Stimulated activated naive CD8-positive, alpha-beta T cell treated with anti-CD3 and anti-CD28 coated beads, Interleukin-15, amount 100 ng/mL, for 72 hours (primary cell): Measurements from ENCODE around the gene TERT.
"Not testable (repeated sequence)": the region's sequence is repeated elsewhere in the genome, so short reads cannot be mapped to it uniquely, and the experiment has no call there.

Experiments used
- ATAC-seq: fragments of 150-1000 bp; cut with Tn5 transposase; 2 replicates; pipeline ENCODE4 v1.10.0; 2021; ENCODE audit warnings: mild to moderate bottlenecking, moderate library complexity
- DNase-seq, 2 donors: peaks; one replicate each; pipeline ENCODE4 v3.0.0; 2021 to 2022
- H3K27ac Mint-ChIP-seq, 2 donors: one replicate each; pipeline ENCODE4 v1.8.0; 2022; ENCODE audit warnings: mild to moderate bottlenecking in 2 of 2, mixed read lengths in 2 of 2, moderate library complexity in 2 of 2
- H3K27me3 Mint-ChIP-seq: one replicate; pipeline ENCODE4 v1.8.0; 2022; ENCODE audit warnings: mixed read lengths
- H3K4me1 Mint-ChIP-seq: one replicate; pipeline ENCODE4 v1.8.0; 2022; ENCODE audit warnings: mild to moderate bottlenecking, mixed read lengths
- H3K4me3 Mint-ChIP-seq, 2 donors: one replicate each; pipeline ENCODE4 v1.8.0; 2022; ENCODE audit warnings: mild to moderate bottlenecking in 2 of 2, mixed read lengths in 2 of 2, moderate library complexity in 1 of 2
- H3K9me3 Mint-ChIP-seq, 2 donors: one replicate each; pipeline ENCODE4 v1.8.0; 2022; ENCODE audit warnings: mixed read lengths in 2 of 2

TERT gene

GRCh38 chr5:1294835-1295649 is at the start of gene TERT:
Gene TERT (minus strand): TSS chr5:1295068. CDS start chr5:1294989, 79 bp downstream.
- peak; percentile 34 to 37 for DNase-seq
- H3K4me1 Mint-ChIP-seq: peaks cover 24% of the 10 kb centered on the region
- H3K4me3 Mint-ChIP-seq: peak within 1 kb of the TSS; percentile 15 to 70
- H3K27ac Mint-ChIP-seq: no peak within 1 kb of the TSS
- H3K27me3 Mint-ChIP-seq: peaks cover 24% of the 10 kb centered on the region
- ATAC-seq: peak; percentile 66
- H3K9me3 Mint-ChIP-seq: no peaks in the 10 kb centered on the region

GRCh38 chr5:1343931-1344901 is 49.3 kb upstream of the TERT start:
- H3K27ac Mint-ChIP-seq: peak overlapping the region; percentile 71 to 87
- DNase-seq: no peak
- peak overlapping the region; percentile 89 to 92 for H3K4me3 Mint-ChIP-seq
- no peaks in the 10 kb centered on the region for H3K9me3 Mint-ChIP-seq
- ATAC-seq: peak; percentile 43
- H3K4me1 Mint-ChIP-seq: peaks cover 42% of the 10 kb centered on the region
- H3K27me3 Mint-ChIP-seq: no peaks in the 10 kb centered on the region

GRCh38 chr5:1343315-1343751 is 48.5 kb upstream of the TERT start:
- Mint-ChIP-seq H3K27ac (peak overlapping the region in 1 of 2 donors; percentile 74), H3K27me3 (no peaks in the 10 kb centered on the region), H3K4me1 (peaks cover 42% of the 10 kb centered on the region), H3K9me3 (no peaks in the 10 kb centered on the region), H3K4me3 (peak overlapping the region; percentile 58 to 92)
- ATAC-seq (no peak), DNase-seq (no peak)

GRCh38 chr5:1342711-1343110 is 47.8 kb upstream of the TERT start:
- not testable (repeated sequence) for ATAC-seq, DNase-seq, H3K9me3 Mint-ChIP-seq, H3K27me3 Mint-ChIP-seq, H3K27ac Mint-ChIP-seq
- peaks cover 46% of the 10 kb centered on the region for H3K4me1 Mint-ChIP-seq
- peak overlapping the region; percentile 58 to 59 for H3K4me3 Mint-ChIP-seq

GRCh38 chr5:1342268-1342667 is 47.4 kb upstream of the TERT start:
- no peak for ATAC-seq
- no peak overlapping the region for H3K27ac Mint-ChIP-seq
- H3K4me3 Mint-ChIP-seq: no peak overlapping the region
- H3K27me3 Mint-ChIP-seq: no peaks in the 10 kb centered on the region
- DNase-seq: no peak
- peaks cover 46% of the 10 kb centered on the region for H3K4me1 Mint-ChIP-seq
- H3K9me3 Mint-ChIP-seq: no peaks in the 10 kb centered on the region

- no peak for DNase-seq
- Mint-ChIP-seq H3K27me3 (no peaks in the 10 kb centered on the region), H3K4me1 (peaks cover 46% of the 10 kb centered on the region), H3K27ac (no peak overlapping the region), H3K4me3 (no peak overlapping the region), H3K9me3 (no peaks in the 10 kb centered on the region)
- ATAC-seq: no peak
Observed at GRCh38 chr5:1341863-1342262, 47.0 kb upstream of the TERT start.

GRCh38 chr5:1339818-1340210 is 44.9 kb upstream of the TERT start:
- not testable (repeated sequence) for H3K27ac Mint-ChIP-seq, H3K4me3 Mint-ChIP-seq, H3K9me3 Mint-ChIP-seq, H3K27me3 Mint-ChIP-seq, ATAC-seq, DNase-seq
- H3K4me1 Mint-ChIP-seq: peaks cover 44% of the 10 kb centered on the region

GRCh38 chr5:1339139-1339817 is 44.4 kb upstream of the TERT start:
- not testable (repeated sequence) for H3K27me3 Mint-ChIP-seq, H3K9me3 Mint-ChIP-seq, H3K4me3 Mint-ChIP-seq, H3K27ac Mint-ChIP-seq, ATAC-seq, DNase-seq
- H3K4me1 Mint-ChIP-seq: peaks cover 44% of the 10 kb centered on the region

GRCh38 chr5:1338506-1339070 is 43.7 kb upstream of the TERT start:
- peak overlapping the region in 1 of 2 donors; percentile 63 for H3K27ac Mint-ChIP-seq
- ATAC-seq (no peak), DNase-seq (no peak)
- no peaks in the 10 kb centered on the region for H3K9me3 Mint-ChIP-seq
- peaks cover 37% of the 10 kb centered on the region for H3K4me1 Mint-ChIP-seq
- H3K4me3 Mint-ChIP-seq: no peak overlapping the region
- no peaks in the 10 kb centered on the region for H3K27me3 Mint-ChIP-seq

GRCh38 chr5:1338196-1338490 is 43.3 kb upstream of the TERT start:
- Mint-ChIP-seq H3K4me3 (no peak overlapping the region), H3K9me3 (no peaks in the 10 kb centered on the region), H3K4me1 (peaks cover 34% of the 10 kb centered on the region), H3K27me3 (no peaks in the 10 kb centered on the region), H3K27ac (no peak overlapping the region)
- ATAC-seq (no peak), DNase-seq (no peak)

- DNase-seq (no peak), ATAC-seq (no peak)
- H3K9me3 Mint-ChIP-seq: no peaks in the 10 kb centered on the region
- H3K4me3 Mint-ChIP-seq: no peak overlapping the region
- peaks cover 30% of the 10 kb centered on the region for H3K4me1 Mint-ChIP-seq
- H3K27me3 Mint-ChIP-seq: no peaks in the 10 kb centered on the region
- H3K27ac Mint-ChIP-seq: no peak overlapping the region
Observed at GRCh38 chr5:1337489-1338195, 42.8 kb upstream of the TERT start.

GRCh38 chr5:1336749-1337488 is 42.1 kb upstream of the TERT start:
- no peak overlapping the region for H3K27ac Mint-ChIP-seq
- no peaks in the 10 kb centered on the region for H3K27me3 Mint-ChIP-seq
- no peak overlapping the region for H3K4me3 Mint-ChIP-seq
- H3K4me1 Mint-ChIP-seq: peaks cover 24% of the 10 kb centered on the region
- ATAC-seq (no peak), DNase-seq (no peak)
- H3K9me3 Mint-ChIP-seq: no peaks in the 10 kb centered on the region

- H3K27ac Mint-ChIP-seq: no peak overlapping the region
- H3K4me3 Mint-ChIP-seq: no peak overlapping the region
- H3K4me1 Mint-ChIP-seq: peaks cover 17% of the 10 kb centered on the region
- no peaks in the 10 kb centered on the region for H3K27me3 Mint-ChIP-seq
- no peak for DNase-seq
- no peaks in the 10 kb centered on the region for H3K9me3 Mint-ChIP-seq
- no peak for ATAC-seq
Observed at GRCh38 chr5:1336106-1336561, 41.3 kb upstream of the TERT start.

GRCh38 chr5:1335540-1336095 is 40.8 kb upstream of the TERT start:
- Mint-ChIP-seq H3K4me1 (peaks cover 15% of the 10 kb centered on the region), H3K9me3 (no peaks in the 10 kb centered on the region), H3K27ac (no peak overlapping the region), H3K27me3 (no peaks in the 10 kb centered on the region), H3K4me3 (no peak overlapping the region)
- DNase-seq (no peak), ATAC-seq (no peak)
